Skeletal muscle satellite cell (primary cell): ENCODE measurements around the gene PNLDC1.
A peak's percentile ranks its signal among the peaks of the same experiment; 100 is the strongest.
"Not testable (repeated sequence)": the region's sequence is repeated elsewhere in the genome, so short reads cannot be mapped to it uniquely, and the experiment has no call there.

Experiments used
- H3K27me3 ChIP-seq: 2 replicates; pipeline ENCODE4 v1.7.0; 2013; ENCODE audit warnings: low read length; ENCODE audit not compliant: control insufficient read depth, insufficient read depth
- H3K36me3 ChIP-seq: 2 replicates; pipeline ENCODE4 v1.7.0; 2013; ENCODE audit warnings: mild to moderate bottlenecking, control low read depth, low read length; ENCODE audit not compliant: insufficient read depth
- H3K4me1 ChIP-seq: 2 replicates; pipeline ENCODE4 v1.7.0; 2013; ENCODE audit warnings: low read length; ENCODE audit not compliant: control insufficient read depth, insufficient read depth
- H3K4me2 ChIP-seq: 2 replicates; pipeline ENCODE4 v1.7.0; 2013; ENCODE audit warnings: mild to moderate bottlenecking, low read length
- H3K4me3 ChIP-seq: 2 replicates; pipeline ENCODE4 v1.7.0; 2013; ENCODE audit warnings: low read length
- H3K9ac ChIP-seq: 2 replicates; pipeline ENCODE4 v1.7.0; 2013; ENCODE audit warnings: mild to moderate bottlenecking, low read depth, low read length, moderate library complexity
- H3K9me3 ChIP-seq: replicated peaks from 2 replicates; pipeline ENCODE4 v1.7.0; 2013; ENCODE audit warnings: mild to moderate bottlenecking, control low read depth, low read length

PNLDC1 gene

GRCh38 chr6:159807150-159807858, 7.2 kb downstream of the PNLDC1 start:
- H3K27me3 ChIP-seq: no peaks in the 10 kb centered on the region
- no peak overlapping the region for H3K4me3 ChIP-seq
- H3K36me3 ChIP-seq: no peaks in the 10 kb centered on the region
- no peak overlapping the region for H3K9ac ChIP-seq
- H3K4me1 ChIP-seq: no peaks in the 10 kb centered on the region
- no peak overlapping the region for H3K4me2 ChIP-seq
- no peaks in the 10 kb centered on the region for H3K9me3 ChIP-seq

- Histone ChIP-seq H3K4me3 (no peak overlapping the region), H3K9ac (no peak overlapping the region), H3K27me3 (no peaks in the 10 kb centered on the region)
These were observed 8.6 kb downstream of the PNLDC1 start for GRCh38 chr6:159808647-159809046.

GRCh38 chr6:159809149-159809548, 9.1 kb downstream of the PNLDC1 start:
- no peak overlapping the region for H3K4me3 ChIP-seq
- H3K9me3 ChIP-seq: no peaks in the 10 kb centered on the region
- H3K4me2 ChIP-seq: no peak overlapping the region
- no peaks in the 10 kb centered on the region for H3K4me1 ChIP-seq
- H3K36me3 ChIP-seq: no peaks in the 10 kb centered on the region
- H3K27me3 ChIP-seq: no peaks in the 10 kb centered on the region
- no peak overlapping the region for H3K9ac ChIP-seq

More at GRCh38 chr6:159808647-159809046, 8.6 kb downstream of the PNLDC1 start:
- no peaks in the 10 kb centered on the region for H3K9me3 ChIP-seq
- H3K4me1 ChIP-seq: no peaks in the 10 kb centered on the region
- H3K36me3 ChIP-seq: no peaks in the 10 kb centered on the region
- no peak overlapping the region for H3K4me2 ChIP-seq

GRCh38 chr6:159813781-159814180, 13.7 kb downstream of the PNLDC1 start:
- H3K27me3 ChIP-seq: no peaks in the 10 kb centered on the region
- no peaks in the 10 kb centered on the region for H3K9me3 ChIP-seq
- no peak overlapping the region for H3K4me2 ChIP-seq
- H3K36me3 ChIP-seq: no peaks in the 10 kb centered on the region
- H3K4me3 ChIP-seq: no peak overlapping the region
- no peak overlapping the region for H3K9ac ChIP-seq
- H3K4me1 ChIP-seq: no peaks in the 10 kb centered on the region

GRCh38 chr6:159815410-159815809, 15.3 kb downstream of the PNLDC1 start:
- H3K4me3 ChIP-seq: no peak overlapping the region
- H3K4me2 ChIP-seq: no peak overlapping the region
- peaks cover 5% of the 10 kb centered on the region for H3K27me3 ChIP-seq
- no peaks in the 10 kb centered on the region for H3K36me3 ChIP-seq
- H3K9me3 ChIP-seq: no peaks in the 10 kb centered on the region
- peaks cover 9% of the 10 kb centered on the region for H3K4me1 ChIP-seq
- no peak overlapping the region for H3K9ac ChIP-seq

GRCh38 chr6:159816775-159817174, 16.7 kb downstream of the PNLDC1 start:
- H3K4me1 ChIP-seq, H3K36me3 ChIP-seq, H3K9ac ChIP-seq, H3K4me2 ChIP-seq, H3K4me3 ChIP-seq, H3K9me3 ChIP-seq, H3K27me3 ChIP-seq: not testable (repeated sequence)

- no peak overlapping the region for H3K4me2 ChIP-seq
- peaks cover 9% of the 10 kb centered on the region for H3K4me1 ChIP-seq
- H3K9me3 ChIP-seq: no peaks in the 10 kb centered on the region
- peaks cover 9% of the 10 kb centered on the region for H3K27me3 ChIP-seq
- H3K36me3 ChIP-seq: no peaks in the 10 kb centered on the region
- H3K9ac ChIP-seq: no peak overlapping the region
- H3K4me3 ChIP-seq: no peak overlapping the region
These were observed 18.1 kb downstream of the PNLDC1 start for GRCh38 chr6:159817951-159818739.

- Histone ChIP-seq H3K36me3 (no peaks in the 10 kb centered on the region), H3K4me2 (no peak overlapping the region), H3K4me3 (no peak overlapping the region), H3K9me3 (no peaks in the 10 kb centered on the region), H3K27me3 (peaks cover 9% of the 10 kb centered on the region), H3K4me1 (peaks cover 9% of the 10 kb centered on the region), H3K9ac (no peak overlapping the region)
These were observed 19.0 kb downstream of the PNLDC1 start for GRCh38 chr6:159819098-159819497.

- H3K27me3 ChIP-seq: peaks cover 9% of the 10 kb centered on the region
- peak overlapping the region; percentile 42 for H3K4me3 ChIP-seq
- H3K36me3 ChIP-seq: no peaks in the 10 kb centered on the region
- no peaks in the 10 kb centered on the region for H3K9me3 ChIP-seq
- peak overlapping the region; percentile 67 for H3K4me2 ChIP-seq
- H3K9ac ChIP-seq: no peak overlapping the region
- H3K4me1 ChIP-seq: peaks cover 9% of the 10 kb centered on the region
These were observed 20.0 kb downstream of the PNLDC1 start for GRCh38 chr6:159819932-159820640.

GRCh38 chr6:159821122-159821521, 21.0 kb downstream of the PNLDC1 start:
- Histone ChIP-seq H3K4me2 (no peak overlapping the region), H3K4me3 (no peak overlapping the region), H3K36me3 (no peaks in the 10 kb centered on the region), H3K27me3 (peaks cover 9% of the 10 kb centered on the region), H3K9me3 (no peaks in the 10 kb centered on the region), H3K4me1 (peaks cover 9% of the 10 kb centered on the region), H3K9ac (no peak overlapping the region)

GRCh38 chr6:159821726-159822125, 21.6 kb downstream of the PNLDC1 start:
- no peaks in the 10 kb centered on the region for H3K36me3 ChIP-seq
- no peaks in the 10 kb centered on the region for H3K9me3 ChIP-seq
- peaks cover 9% of the 10 kb centered on the region for H3K27me3 ChIP-seq
- H3K4me1 ChIP-seq: peaks cover 9% of the 10 kb centered on the region
- H3K4me3 ChIP-seq: no peak overlapping the region
- H3K4me2 ChIP-seq: no peak overlapping the region
- no peak overlapping the region for H3K9ac ChIP-seq
